Cardiac fibroblast (primary cell): ENCODE data around the gene DAZAP1.

Experiments used
- DNase-seq, 2 donors: peaks; one replicate each; pipeline versions ENCODE4 v3.0.0 to v3.0.0-alpha.2; 2010; ENCODE audit warnings: low read depth in 2 of 2
- H3K4me3 ChIP-seq, 2 donors: replicated peaks in 1 of 2; 1 replicate in 1 of 2; 2 replicates in 1 of 2; pipeline ENCODE4 v1.5.1; 2011; ENCODE audit warnings: low read depth in 2 of 2, low read length in 2 of 2, mild to moderate bottlenecking in 2 of 2, moderate library complexity in 1 of 2
- CTCF ChIP-seq: IDR thresholded peaks from one replicate; pipeline ENCODE4 v1.5.1; 2011; ENCODE audit warnings: low read depth, mild to moderate bottlenecking, low read length, inconsistent platforms

DAZAP1 gene

GRCh38 chr19:1481224-1481892, 74.0 kb downstream of the DAZAP1 start:
- no peak for TF ChIP-seq CTCF
- DNase-seq, result no peak
- no peak overlapping the region for H3K4me3 ChIP-seq

- H3K4me3 ChIP-seq, result no peak overlapping the region
- no peak for TF ChIP-seq CTCF
- DNase-seq, result no peak
Observed at GRCh38 chr19:1481893-1482360, 74.5 kb downstream of the DAZAP1 start.

- H3K4me3 ChIP-seq, result no peak overlapping the region
- TF ChIP-seq CTCF, result no peak
- no peak for DNase-seq
Observed at GRCh38 chr19:1482361-1483130, 75.2 kb downstream of the DAZAP1 start.

- TF ChIP-seq CTCF, result no peak
- DNase-seq, result no peak
- no peak overlapping the region for H3K4me3 ChIP-seq
Observed at GRCh38 chr19:1483131-1483978, 76.0 kb downstream of the DAZAP1 start.

- no peak for TF ChIP-seq CTCF
- DNase-seq, result no peak
- H3K4me3 ChIP-seq, result no peak overlapping the region
Observed at GRCh38 chr19:1483979-1484428, 76.6 kb downstream of the DAZAP1 start.
